ENCODE data around the gene PIGQ.

The PIGQ gene

DNA sequence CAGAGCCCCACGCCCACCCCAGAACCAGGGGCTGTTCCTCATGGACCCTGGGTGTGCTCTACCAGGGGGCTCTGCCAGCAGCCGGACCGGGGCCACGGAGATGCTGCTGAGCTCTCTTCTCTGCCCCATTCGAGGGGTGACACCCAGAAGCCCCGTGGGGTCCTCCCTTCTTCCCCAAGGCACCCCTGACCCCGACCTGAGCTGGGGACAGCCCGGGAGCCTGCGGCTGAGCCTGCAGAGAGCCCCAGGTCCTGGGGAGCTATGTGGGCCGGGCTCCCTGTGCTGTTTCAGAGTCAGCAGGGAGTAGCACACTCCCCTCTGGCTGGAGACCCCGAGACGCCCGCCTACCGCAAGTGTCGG, 10.8 kb upstream of the PIGQ start:
- Mint-ChIP-seq H3K9me3 (no peaks in the 10 kb centered on the region), H3K27ac (no peak overlapping the region), H3K36me3 (no peaks in the 10 kb centered on the region), H3K4me3 (no peak overlapping the region), H3K4me1 (no peaks in the 10 kb centered on the region)
- ATAC-seq: no peak
- no peak for DNase-seq (ENCODE audit: low spot score in 2 of 2)

DNA sequence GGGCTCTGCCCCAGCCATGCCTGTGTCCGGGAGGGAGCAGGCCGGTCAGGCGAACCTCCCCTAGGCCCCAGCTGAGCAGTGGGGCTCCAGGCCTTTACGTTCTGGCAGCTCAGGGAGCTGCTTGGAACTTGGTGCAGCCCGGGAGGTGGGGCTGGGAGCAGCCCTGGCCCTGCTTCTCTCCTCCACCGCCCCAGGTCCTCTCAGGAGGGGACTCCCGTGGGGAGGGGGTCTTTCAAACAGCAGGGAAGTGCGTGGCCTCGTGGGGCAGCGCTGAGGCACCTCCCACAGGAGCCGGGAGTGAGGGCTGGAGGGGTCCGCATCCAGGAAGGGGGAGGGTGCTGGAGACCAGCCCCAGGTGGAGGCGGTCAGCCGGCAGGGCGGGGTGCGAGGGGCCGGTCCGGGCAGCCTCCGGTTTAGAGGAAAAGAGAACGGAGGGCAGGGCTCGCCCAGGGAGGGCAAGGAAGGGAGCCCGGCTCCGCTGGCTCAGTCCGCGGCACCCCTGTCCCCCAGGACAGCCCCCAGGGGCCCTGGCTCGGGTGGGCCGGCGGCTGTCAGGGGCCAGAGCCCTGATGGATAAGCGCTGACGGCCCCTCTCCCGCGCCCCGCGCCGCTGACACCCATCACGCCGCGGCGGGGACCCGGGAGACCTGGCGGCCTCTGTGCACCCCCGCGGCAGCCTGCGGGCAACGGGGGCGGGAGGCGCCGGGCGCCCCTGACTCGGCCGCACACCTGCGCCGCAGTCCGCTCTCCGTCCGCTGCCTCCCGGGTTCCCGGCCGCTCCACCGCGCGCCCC, 10.2 kb upstream of the PIGQ start:
- Mint-ChIP-seq H3K27ac (no peak overlapping the region), H3K4me1 (no peaks in the 10 kb centered on the region), H3K9me3 (no peaks in the 10 kb centered on the region), H3K4me3 (no peak overlapping the region), H3K36me3 (no peaks in the 10 kb centered on the region)
- DNase-seq (ENCODE audit: low spot score in 2 of 2) (no peak), ATAC-seq (no peak)

DNA sequence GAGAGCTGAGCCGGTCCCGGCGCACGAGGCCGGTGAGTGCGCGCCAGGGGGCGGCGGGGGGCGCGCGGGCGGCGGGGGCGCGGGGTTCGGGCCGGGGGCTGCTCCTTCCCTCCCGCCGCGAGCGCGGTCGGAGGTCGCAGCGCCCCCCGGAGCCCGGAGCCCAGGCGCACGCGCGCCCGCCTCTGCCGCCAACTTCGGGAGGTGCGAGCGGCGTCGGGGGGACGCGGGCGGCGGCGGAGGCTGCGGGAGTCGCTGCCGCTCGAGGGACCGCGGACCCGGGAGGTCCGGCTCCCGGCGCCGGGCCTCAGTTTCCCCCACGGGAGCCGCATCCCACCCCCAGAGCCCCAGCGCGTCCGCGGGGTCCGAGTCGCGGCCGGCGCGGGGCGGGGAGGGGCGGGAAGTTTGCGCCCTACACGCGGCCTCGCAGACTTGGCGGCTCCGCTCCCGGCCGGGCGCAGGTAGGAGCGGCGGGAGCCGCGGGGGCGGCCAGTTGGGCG, 9.5 kb upstream of the PIGQ start, which contains the start of gene PRR35:
Gene PRR35 (plus strand): TSS at position 191 of the 497 bp plus-strand sequence. CDS start 2,901 bp downstream, outside the sequence.
- Mint-ChIP-seq H3K4me1 (no peaks in the 10 kb centered on the region), H3K27ac (no peak within 1 kb of the TSS), H3K9me3 (no peaks in the 10 kb centered on the region), H3K36me3 (no peaks in the 10 kb centered on the region), H3K4me3 (no peak within 1 kb of the TSS)
- ATAC-seq (no peak), DNase-seq (ENCODE audit: low spot score in 2 of 2) (no peak)

- H3K36me3 Mint-ChIP-seq: no peaks in the 10 kb centered on the region
- H3K4me1 Mint-ChIP-seq: no peaks in the 10 kb centered on the region
- no peaks in the 10 kb centered on the region for H3K9me3 Mint-ChIP-seq
- H3K27ac Mint-ChIP-seq: no peak overlapping the region
- H3K4me3 Mint-ChIP-seq: no peak overlapping the region
- ATAC-seq: no peak
- no peak for DNase-seq (ENCODE audit: low spot score in 2 of 2)
These were observed 8.9 kb upstream of the PIGQ start for GRCh38 chr16:560701-561412.

DNA sequence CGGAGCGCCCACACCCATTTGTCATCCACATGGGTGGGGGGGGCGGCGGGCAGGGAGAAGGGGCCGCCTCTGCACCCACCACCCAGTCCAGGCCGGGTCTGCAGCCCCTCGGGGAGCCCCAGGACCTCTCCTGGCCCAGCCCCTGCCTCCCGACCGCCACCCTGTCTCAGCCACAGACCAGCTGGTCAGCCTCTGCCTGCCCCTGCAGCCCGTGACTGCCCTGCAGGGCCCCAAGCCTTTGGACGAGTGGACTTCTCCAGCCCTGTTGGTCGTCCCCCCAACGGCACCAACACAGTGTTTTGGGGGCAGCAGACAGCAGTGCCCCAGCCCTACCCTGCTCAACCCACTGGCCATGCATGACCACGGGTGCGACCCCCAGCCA, 8.4 kb upstream of the PIGQ start:
- ATAC-seq: no peak
- no peaks in the 10 kb centered on the region for H3K36me3 Mint-ChIP-seq
- H3K27ac Mint-ChIP-seq: no peak overlapping the region
- DNase-seq (ENCODE audit: low spot score in 2 of 2): no peak
- H3K4me1 Mint-ChIP-seq: peaks cover 1% of the 10 kb centered on the region
- H3K9me3 Mint-ChIP-seq: no peaks in the 10 kb centered on the region
- H3K4me3 Mint-ChIP-seq: no peak overlapping the region

DNA sequence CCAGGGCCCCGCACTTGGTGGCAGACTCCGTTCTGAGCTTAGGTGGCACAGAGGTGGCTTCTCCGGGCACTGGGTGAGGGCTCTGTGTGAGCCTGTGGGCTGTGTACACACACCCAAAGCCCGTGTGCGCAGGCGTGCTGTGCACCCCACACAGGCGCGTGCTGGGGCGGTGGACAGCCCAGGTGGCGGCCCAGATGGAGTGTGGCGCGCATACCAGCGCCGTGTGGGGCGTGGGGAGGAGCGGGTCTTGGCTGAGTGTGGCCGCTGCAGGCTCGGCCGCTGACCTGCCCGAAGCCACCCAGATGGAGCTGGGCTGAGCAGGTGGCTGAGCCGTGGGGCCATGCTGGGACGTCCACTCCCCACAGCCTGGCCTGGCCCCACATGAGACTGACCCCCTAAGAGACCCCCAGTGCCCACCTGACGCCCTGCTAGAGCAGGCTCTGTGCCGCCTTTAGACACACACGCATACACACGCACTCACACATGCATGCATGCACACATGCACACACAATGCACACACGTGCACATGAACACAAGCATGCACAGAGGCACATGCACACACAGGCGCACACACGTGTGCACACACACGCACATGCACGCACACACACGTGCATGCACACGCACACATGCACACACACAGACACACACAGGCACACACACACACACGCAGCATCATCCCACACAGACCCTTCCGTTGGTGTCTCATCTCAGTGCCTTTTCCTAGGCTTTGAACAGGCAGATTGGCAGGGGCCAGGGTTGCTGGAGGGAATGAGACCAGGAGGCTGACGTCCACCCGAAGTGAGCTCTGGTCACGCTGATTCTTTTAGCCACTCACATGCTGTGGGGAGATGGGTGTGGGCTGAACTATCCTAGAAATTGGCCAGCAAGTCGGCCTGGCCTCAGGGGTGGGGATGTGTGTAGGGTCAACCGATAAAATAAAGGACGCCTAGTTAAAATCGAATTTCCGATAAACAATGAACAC, 7.5 kb upstream of the PIGQ start:
- no peak overlapping the region for H3K4me3 Mint-ChIP-seq
- H3K36me3 Mint-ChIP-seq: no peaks in the 10 kb centered on the region
- peaks cover 10% of the 10 kb centered on the region for H3K4me1 Mint-ChIP-seq
- no peaks in the 10 kb centered on the region for H3K9me3 Mint-ChIP-seq
- DNase-seq (ENCODE audit: low spot score in 2 of 2) (no peak), ATAC-seq (no peak)
- no peak overlapping the region for H3K27ac Mint-ChIP-seq

DNA sequence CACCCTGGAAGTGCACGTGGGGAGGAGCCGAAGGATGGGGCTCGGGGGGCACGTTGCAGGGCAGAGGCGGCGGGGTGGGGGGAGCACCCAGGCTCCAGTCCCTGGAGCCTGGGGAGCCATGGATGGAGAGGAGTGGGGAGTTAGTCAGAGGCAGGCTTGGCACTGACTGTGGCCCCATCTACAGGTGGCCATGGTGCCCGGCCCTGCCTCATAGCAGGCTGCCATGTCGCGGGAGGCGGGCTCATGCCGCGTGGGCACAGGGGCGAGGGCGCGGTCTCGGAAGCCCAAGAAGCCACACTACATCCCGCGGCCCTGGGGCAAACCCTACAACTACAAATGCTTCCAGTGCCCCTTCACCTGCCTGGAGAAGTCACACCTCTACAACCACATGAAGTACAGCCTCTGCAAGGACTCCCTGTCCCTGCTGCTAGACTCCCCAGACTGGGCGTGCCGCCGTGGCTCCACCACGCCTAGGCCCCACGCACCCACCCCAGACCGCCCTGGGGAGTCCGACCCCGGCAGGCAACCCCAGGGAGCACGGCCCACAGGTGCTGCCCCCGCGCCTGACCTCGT, 6.6 kb upstream of the PIGQ start:
- no peak overlapping the region for H3K4me3 Mint-ChIP-seq
- DNase-seq (ENCODE audit: low spot score in 2 of 2): no peak
- no peaks in the 10 kb centered on the region for H3K9me3 Mint-ChIP-seq
- H3K27ac Mint-ChIP-seq: no peak overlapping the region
- no peak for ATAC-seq
- H3K4me1 Mint-ChIP-seq: peaks cover 10% of the 10 kb centered on the region
- no peaks in the 10 kb centered on the region for H3K36me3 Mint-ChIP-seq

GRCh38 chr16:564690-565418, 4.9 kb upstream of the PIGQ start:
- no peak overlapping the region for H3K27ac Mint-ChIP-seq
- H3K4me3 Mint-ChIP-seq: no peak overlapping the region
- H3K4me1 Mint-ChIP-seq: peaks cover 17% of the 10 kb centered on the region
- no peaks in the 10 kb centered on the region for H3K9me3 Mint-ChIP-seq
- ATAC-seq (no peak), DNase-seq (ENCODE audit: low spot score in 2 of 2) (no peak)
- no peaks in the 10 kb centered on the region for H3K36me3 Mint-ChIP-seq

DNA sequence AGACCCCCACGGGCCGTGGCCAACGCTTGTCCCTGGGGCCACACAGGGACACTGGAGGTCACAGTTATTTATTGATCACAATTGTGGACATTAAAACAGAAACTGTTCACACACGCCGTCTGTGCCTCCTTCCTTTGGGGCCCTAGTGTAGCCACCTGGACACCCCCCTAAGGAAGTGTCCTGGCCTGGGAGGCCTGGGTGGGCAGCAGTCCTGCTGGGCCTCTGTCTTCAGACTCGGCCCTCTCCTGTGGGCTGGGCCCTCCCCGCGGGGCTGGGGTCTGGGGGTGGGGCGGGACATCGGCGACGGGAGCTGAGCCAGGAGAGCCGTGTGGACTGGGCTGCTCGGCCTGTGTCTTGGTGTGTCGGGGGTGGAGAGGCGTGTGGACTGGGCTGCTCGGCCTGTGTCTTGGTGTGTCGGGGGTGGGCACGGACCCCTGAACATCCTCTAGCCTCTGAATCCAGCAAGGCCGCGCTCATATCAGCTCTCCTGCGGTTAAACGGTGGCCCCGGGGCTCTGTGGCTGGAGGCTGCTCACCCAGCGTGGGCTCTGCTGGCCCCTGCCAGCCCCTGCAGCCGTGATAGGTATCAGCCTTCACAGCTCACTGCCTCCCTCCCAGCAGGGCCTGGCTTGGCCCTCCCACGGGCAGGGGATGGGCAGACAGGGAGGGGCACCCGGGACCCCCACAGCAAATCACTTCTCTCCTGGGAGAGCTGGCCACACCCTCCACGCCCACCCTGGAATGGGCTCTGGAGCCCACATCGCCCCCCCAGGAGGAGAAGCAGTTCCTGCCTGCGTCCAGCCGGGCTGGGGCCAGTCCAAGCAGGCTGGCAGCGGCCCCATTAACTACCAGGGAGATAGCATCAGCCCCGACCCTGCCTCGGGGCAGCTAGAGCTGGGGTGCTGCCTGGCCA, 4.1 kb upstream of the PIGQ start:
- no peak overlapping the region for H3K4me3 Mint-ChIP-seq
- no peaks in the 10 kb centered on the region for H3K9me3 Mint-ChIP-seq
- H3K27ac Mint-ChIP-seq: no peak overlapping the region
- DNase-seq (ENCODE audit: low spot score in 2 of 2) (no peak), ATAC-seq (no peak)
- H3K4me1 Mint-ChIP-seq: peaks cover 19% of the 10 kb centered on the region
- H3K36me3 Mint-ChIP-seq: no peaks in the 10 kb centered on the region

- ATAC-seq (peak; percentile 54), DNase-seq (ENCODE audit: low spot score in 2 of 2) (peak in 1 of 2 donors; percentile 72)
- peak within 1 kb of the TSS; percentile 51 for H3K4me3 Mint-ChIP-seq
- H3K9me3 Mint-ChIP-seq: no peaks in the 10 kb centered on the region
- peaks cover 30% of the 10 kb centered on the region for H3K4me1 Mint-ChIP-seq
- H3K36me3 Mint-ChIP-seq: no peaks in the 10 kb centered on the region
- peak within 1 kb of the TSS; percentile 61 for H3K27ac Mint-ChIP-seq
These were observed 3.0 kb upstream of the PIGQ start, which contains the start of gene NHLRC4 for GRCh38 chr16:566475-567372. NHLRC4 (plus strand) TSS chr16:567005; CDS start chr16:568048, 1,043 bp downstream.

GRCh38 chr16:567373-568256, 2.2 kb upstream of the PIGQ start:
- Mint-ChIP-seq H3K4me1 (peaks cover 35% of the 10 kb centered on the region), H3K36me3 (no peaks in the 10 kb centered on the region), H3K27ac (peak overlapping the region; percentile 61), H3K9me3 (no peaks in the 10 kb centered on the region), H3K4me3 (peak overlapping the region; percentile 51)
- DNase-seq (ENCODE audit: low spot score in 2 of 2) (no peak), ATAC-seq (no peak)
